NT2/D1 (cell line): ENCODE results near the gene DMRTC2.

Experiments
- DNase-seq: peaks from one replicate; pipeline ENCODE4 v3.0.0-alpha.2; 2011; ENCODE audit warnings: low read depth, low spot score
- H3K27me3 ChIP-seq: 2 replicates; pipeline ENCODE4 v1.6.0; 2011; ENCODE audit warnings: mild to moderate bottlenecking; ENCODE audit not compliant: insufficient read length, insufficient read depth
- H3K36me3 ChIP-seq: 2 replicates; pipeline ENCODE4 v1.6.1; 2011; ENCODE audit warnings: mild to moderate bottlenecking, low read length, mixed read lengths; ENCODE audit not compliant: insufficient read depth, insufficient read length
- H3K4me1 ChIP-seq: 2 replicates; pipeline ENCODE4 v1.5.1; 2011; ENCODE audit not compliant: insufficient read depth, insufficient read length
- H3K4me3 ChIP-seq: 2 replicates; pipeline ENCODE4 v1.5.1; 2011; ENCODE audit warnings: low read depth; ENCODE audit not compliant: insufficient read length
- H3K9ac ChIP-seq: 2 replicates; pipeline ENCODE4 v1.6.0; 2011; ENCODE audit warnings: low read depth; ENCODE audit not compliant: insufficient read length
- H3K9me3 ChIP-seq: 2 replicates; pipeline ENCODE4 v1.5.1; 2011; ENCODE audit warnings: mild to moderate bottlenecking, low read length; ENCODE audit not compliant: insufficient read depth
- SUZ12 ChIP-seq: IDR thresholded peaks from 2 replicates; pipeline ENCODE4 v1.6.1; 2011; ENCODE audit not compliant: insufficient read length, insufficient read depth; ENCODE audit errors: extremely low read depth
- YY1 ChIP-seq: IDR thresholded peaks from 2 replicates; pipeline ENCODE4 v1.6.1; 2011; ENCODE audit not compliant: insufficient read length, insufficient read depth
- ZNF274 ChIP-seq: IDR thresholded peaks from 2 replicates; pipeline ENCODE4 v1.6.1; 2011; ENCODE audit warnings: mild to moderate bottlenecking, low read depth, low read length

Gene DMRTC2

DNA sequence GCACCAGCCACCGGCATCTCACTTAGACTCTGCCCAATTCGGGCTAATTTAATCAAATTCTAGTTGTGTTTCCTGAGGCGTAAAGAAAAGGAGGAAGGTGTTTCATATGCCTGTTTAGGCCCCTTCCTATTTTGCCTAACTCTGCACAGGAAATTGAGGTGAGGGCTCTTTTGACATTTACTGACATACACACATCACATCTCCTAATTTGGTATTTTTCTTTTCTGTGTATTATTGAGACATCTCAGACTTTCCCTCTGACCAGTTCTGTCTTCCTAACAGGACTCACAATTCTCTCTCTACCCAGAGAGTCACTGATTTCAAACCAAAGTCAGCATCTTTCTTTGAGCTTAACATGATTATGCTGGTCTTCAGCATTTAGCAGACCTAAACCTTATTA lies 40.5 kb upstream of the DMRTC2 start:
- H3K4me3 ChIP-seq = no peak overlapping the region
- H3K36me3 ChIP-seq = no peaks in the 10 kb centered on the region
- peaks cover 7% of the 10 kb centered on the region; the same call in 1 of the 2 replicates for H3K9me3 ChIP-seq
- H3K27me3 ChIP-seq = no peaks in the 10 kb centered on the region
- no peak for TF ChIP-seq ZNF274
- no peak for TF ChIP-seq YY1
- no peak for TF ChIP-seq SUZ12
- peaks cover 2% of the 10 kb centered on the region for H3K4me1 ChIP-seq
- no peak overlapping the region for H3K9ac ChIP-seq
- no peak for DNase-seq

GRCh38 chr19:41807176-41807575 lies 37.7 kb upstream of the DMRTC2 start:
- peaks cover 2% of the 10 kb centered on the region for H3K4me1 ChIP-seq
- H3K36me3 ChIP-seq = no peaks in the 10 kb centered on the region
- DNase-seq = no peak
- H3K9ac ChIP-seq = no peak overlapping the region
- no peak overlapping the region for H3K4me3 ChIP-seq
- no peak for TF ChIP-seq SUZ12
- TF ChIP-seq ZNF274 = no peak
- no peak for TF ChIP-seq YY1
- H3K9me3 ChIP-seq = no peaks in the 10 kb centered on the region
- no peaks in the 10 kb centered on the region for H3K27me3 ChIP-seq

DNA sequence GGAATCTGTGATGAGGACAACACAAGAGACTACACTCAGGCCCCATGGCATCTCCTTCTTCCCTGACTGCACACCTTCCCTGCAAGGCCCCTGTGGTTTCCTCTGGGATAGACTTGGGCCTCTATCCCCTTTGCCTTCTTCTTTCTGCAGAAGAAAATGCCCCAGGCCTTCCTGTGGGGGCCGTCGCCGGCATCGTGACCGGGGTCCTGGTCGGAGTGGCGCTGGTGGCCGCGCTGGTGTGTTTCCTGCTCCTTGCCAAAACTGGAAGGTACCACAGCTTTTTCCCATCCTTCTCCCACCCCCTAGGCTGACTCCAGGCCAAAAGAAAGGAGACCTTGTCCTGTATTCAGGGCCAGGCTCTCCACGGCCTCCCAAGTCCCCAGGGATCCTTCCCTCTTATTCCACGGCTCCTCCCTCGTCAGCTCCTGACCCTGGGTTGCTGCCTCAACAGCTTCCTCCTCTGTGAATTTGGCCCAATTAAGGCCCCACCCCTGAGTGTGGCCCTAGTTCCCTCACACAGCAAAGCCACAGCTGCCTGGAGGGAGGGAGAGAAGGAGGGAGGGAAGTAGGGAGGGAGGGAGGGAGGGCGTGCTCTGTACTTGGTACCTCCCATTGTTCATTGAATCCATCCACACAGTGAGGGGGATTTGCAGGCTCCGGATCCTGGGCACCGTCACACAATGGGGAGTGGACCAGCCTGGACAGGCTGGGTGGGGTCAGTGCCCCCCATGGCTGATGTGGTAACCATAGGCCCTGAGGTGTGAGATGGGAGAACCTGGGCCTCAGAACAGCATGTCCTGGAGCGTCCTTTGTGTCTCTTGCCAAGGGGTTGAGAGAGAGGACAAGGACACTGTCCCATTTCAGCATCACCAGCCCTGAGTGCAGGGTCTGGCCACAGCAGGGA lies 35.9 kb upstream of the DMRTC2 start:
- Histone ChIP-seq H3K36me3 (no peaks in the 10 kb centered on the region), H3K27me3 (peaks cover 2% of the 10 kb centered on the region), H3K4me3 (no peak overlapping the region), H3K9me3 (no peaks in the 10 kb centered on the region), H3K9ac (no peak overlapping the region), H3K4me1 (no peaks in the 10 kb centered on the region)
- DNase-seq = no peak
- TF ChIP-seq SUZ12 (no peak), YY1 (no peak), ZNF274 (no peak)

GRCh38 chr19:41810301-41810700 lies 34.5 kb upstream of the DMRTC2 start:
- no peaks in the 10 kb centered on the region for H3K4me1 ChIP-seq
- no peaks in the 10 kb centered on the region for H3K9me3 ChIP-seq
- peaks cover 15% of the 10 kb centered on the region for H3K27me3 ChIP-seq
- DNase-seq = no peak
- no peaks in the 10 kb centered on the region for H3K36me3 ChIP-seq
- H3K9ac ChIP-seq = no peak overlapping the region
- no peak for TF ChIP-seq YY1
- TF ChIP-seq ZNF274 = no peak
- no peak for TF ChIP-seq SUZ12
- H3K4me3 ChIP-seq = no peak overlapping the region

- Histone ChIP-seq H3K4me3 (no peak overlapping the region), H3K27me3 (peaks cover 15% of the 10 kb centered on the region), H3K36me3 (no peaks in the 10 kb centered on the region), H3K9me3 (no peaks in the 10 kb centered on the region), H3K9ac (no peak overlapping the region), H3K4me1 (no peaks in the 10 kb centered on the region)
- TF ChIP-seq YY1 (no peak), SUZ12 (no peak), ZNF274 (no peak)
- DNase-seq = no peak
Observed at GRCh38 chr19:41811036-41811435, 33.8 kb upstream of the DMRTC2 start.

DNA sequence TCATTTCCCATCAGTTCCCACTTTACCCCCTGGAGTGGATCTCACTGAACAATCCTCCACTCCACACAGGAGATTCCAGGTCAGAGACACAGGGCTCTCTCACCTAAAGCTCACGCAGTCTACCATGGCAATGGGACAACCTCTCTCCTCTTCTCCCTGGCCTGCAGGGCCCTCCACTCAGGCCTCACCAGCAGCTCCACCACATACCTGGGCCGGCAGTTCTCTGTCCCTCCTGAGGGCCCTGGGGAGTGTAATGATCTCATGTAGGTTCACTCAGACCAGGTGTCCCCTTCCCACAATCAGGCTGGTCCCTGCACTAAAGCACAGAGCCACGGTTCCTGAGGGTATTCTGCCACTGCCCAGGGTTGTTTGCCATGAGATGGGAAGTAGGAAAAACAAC lies 32.9 kb upstream of the DMRTC2 start:
- no peaks in the 10 kb centered on the region for H3K36me3 ChIP-seq
- H3K27me3 ChIP-seq = peaks cover 15% of the 10 kb centered on the region
- no peak for TF ChIP-seq YY1
- no peak for TF ChIP-seq SUZ12
- TF ChIP-seq ZNF274 = no peak
- no peak overlapping the region for H3K4me3 ChIP-seq
- H3K4me1 ChIP-seq = no peaks in the 10 kb centered on the region
- DNase-seq = no peak
- no peak overlapping the region for H3K9ac ChIP-seq
- no peaks in the 10 kb centered on the region for H3K9me3 ChIP-seq

- DNase-seq = no peak
- no peak overlapping the region for H3K9ac ChIP-seq
- no peak overlapping the region for H3K4me3 ChIP-seq
- TF ChIP-seq SUZ12 (no peak), ZNF274 (no peak), YY1 (no peak)
- no peaks in the 10 kb centered on the region for H3K36me3 ChIP-seq
- H3K9me3 ChIP-seq = no peaks in the 10 kb centered on the region
- H3K4me1 ChIP-seq = no peaks in the 10 kb centered on the region
- H3K27me3 ChIP-seq = peaks cover 15% of the 10 kb centered on the region
Observed at GRCh38 chr19:41813911-41814310, 30.9 kb upstream of the DMRTC2 start.
